IPS-NIHi7 (cell line): ENCODE measurements around the gene PSMD2.
"Not testable (repeated sequence)": the region's sequence is repeated elsewhere in the genome, so short reads cannot be mapped to it uniquely, and the experiment has no call there.

Experiments
- DNase-seq: peaks from one replicate; pipeline ENCODE4 v3.0.0; 2012; ENCODE audit warnings: mixed read lengths; ENCODE audit errors: extremely low spot score

The PSMD2 gene

GRCh38 chr3:184298759-184299487 is at the start of gene PSMD2:
PSMD2 (plus strand) TSS chr3:184299241; CDS start chr3:184299267, 26 bp downstream.
- peak; percentile 99 for DNase-seq

DNA sequence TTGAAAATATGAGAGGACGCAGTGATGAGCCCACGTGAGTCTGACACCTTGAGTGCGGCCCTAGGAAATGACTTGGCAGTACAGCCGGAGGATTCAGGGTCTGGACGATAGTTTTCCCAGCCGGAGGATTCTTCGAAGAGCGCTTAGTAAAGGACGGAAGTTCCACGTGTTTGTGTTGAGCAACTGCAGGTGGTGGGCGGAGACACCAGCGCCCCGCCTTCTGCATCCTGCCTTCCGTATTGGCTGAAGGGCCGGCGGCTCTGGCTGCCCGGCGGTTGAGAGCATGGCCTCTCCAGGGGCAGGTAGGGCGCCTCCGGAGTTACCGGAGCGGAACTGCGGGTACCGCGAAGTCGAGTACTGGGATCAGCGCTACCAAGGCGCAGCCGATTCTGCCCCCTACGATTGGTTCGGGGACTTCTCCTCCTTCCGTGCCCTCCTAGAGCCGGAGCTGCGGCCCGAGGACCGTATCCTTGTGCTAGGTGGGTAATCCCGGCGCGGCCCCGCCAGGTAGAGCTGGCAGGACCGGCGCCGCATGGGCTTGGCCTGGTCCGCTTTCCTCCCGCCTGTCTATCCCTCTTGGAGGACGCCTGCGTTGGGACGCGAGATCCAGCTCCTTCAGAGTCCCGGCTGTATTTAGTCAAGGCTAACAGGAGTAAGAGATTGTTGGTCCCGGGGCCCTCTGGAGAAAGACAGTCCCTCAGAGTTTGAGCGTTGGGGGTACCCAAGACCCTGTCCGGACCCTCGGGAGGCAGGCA is 49.5 kb upstream of the PSMD2 start, which contains the start of gene EEF1AKMT4:
EEF1AKMT4 (plus strand) TSS at position 261 of the 755 bp plus-strand sequence; CDS start at position 284, 23 bp downstream.
- peak; percentile 97 for DNase-seq

DNA sequence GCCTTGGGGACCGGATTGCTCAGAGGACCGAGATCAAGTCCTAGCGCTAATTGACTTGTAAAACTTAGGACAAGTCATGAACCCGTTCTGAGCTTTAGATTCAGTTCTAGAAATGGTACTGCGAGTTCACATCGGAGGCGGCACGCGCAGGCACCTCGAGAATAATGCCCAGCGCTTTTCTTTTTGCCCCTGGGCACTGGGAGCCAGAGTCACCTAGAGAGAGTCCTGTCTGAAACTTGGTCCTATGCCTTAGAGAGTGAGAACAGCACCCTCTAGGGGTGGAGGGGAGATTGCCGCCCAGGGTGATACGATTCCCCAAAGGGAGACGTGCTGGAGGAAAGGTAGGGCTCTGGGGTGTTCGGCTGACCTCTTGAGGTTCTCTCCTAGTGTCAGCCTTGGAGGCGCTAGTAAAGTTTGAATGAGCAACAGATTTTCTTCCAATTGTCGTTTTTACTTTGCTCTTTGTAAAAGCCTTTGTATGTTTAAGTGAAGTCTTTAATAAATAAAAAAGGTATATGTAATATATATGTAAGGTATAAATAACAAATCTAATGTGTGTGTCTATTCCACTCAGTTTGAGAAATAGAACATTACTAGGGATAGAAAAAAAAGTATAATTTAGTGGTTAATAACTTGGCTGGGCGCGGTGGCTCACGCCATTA is 48.7 kb upstream of the PSMD2 start:
- DNase-seq = peak; percentile 88

DNA sequence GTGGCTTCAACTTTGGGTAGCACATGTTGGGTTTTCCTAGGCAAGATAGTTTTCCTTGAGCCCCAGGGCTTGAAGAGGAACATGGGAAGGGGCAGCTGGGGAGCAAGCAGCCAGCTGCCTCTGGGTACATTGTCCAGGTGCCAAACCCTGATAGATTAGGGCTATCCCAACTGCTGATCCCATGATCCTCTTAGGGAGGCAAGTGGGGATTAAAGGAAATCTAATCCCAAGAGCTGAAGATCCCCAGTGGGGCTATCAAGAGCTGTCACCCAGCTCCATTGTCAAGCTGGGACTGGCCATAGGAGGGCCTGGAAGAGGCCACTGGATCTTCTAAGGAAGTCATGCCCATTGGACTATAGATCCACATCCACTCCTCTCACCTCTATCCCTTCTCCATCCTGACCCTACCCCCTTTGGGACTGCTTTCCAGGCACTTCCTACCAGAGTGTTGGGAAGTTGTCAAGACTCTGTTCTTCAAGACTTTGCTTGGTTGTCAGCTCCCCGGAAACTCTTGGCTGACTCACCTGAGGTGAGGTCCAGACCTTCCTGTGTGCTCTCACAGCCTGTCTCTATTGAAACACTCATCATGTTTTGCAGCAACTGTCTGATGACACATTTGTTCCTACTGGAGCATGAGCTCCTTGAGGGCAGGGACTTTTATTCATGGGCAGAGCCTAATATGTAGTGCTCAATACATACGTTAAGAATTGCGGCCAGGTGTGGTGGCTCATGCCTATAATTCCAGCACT is 43.6 kb upstream of the PSMD2 start:
- DNase-seq = no peak

GRCh38 chr3:184257083-184257915 is 41.7 kb upstream of the PSMD2 start:
- DNase-seq = no peak

- no peak for DNase-seq
Observed at GRCh38 chr3:184258926-184259325, 40.1 kb upstream of the PSMD2 start.

- no peak for DNase-seq
Observed at GRCh38 chr3:184259396-184259877, 39.6 kb upstream of the PSMD2 start.

DNA sequence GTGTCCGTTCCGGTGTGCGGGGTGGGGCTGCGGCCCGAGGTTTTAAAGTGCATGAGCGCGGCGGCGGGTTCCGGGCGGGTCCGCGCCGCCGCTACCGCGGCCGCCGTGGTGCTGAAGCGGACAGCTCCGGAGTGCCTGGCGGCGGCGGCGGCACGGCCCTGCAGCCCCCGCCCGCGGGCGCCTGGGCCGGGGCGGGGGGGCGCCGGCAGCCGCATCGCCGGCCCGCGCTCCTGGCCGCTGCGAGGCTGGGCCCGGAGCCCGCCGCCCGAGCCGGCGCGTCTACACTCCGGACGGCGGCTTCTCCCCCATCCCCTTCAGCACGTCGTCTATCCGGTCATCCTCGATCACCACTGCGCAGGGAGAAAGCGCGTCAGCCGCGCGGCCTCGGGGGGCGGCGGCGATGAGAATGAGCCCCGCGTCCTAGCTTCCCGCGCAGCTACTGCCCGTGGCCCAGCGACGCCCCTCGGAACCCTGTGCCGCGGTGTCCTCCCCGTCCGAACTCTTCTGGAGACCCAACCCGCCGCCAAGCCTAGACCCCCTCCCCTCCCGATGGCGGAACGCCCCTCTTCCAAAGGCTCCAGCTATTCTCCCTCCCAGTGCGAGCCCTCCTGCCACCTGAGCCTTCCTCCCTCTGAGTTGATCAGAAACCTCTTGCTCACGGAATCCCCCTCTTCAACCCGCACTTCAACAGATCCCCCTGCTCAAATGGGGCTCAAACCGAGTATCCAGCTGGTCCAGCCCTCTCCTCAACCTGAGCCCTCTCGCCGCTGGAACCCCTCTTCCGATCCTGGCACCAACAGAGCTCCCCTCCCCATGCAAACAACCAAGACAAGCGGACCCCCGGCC is 38.9 kb upstream of the PSMD2 start:
- peak; percentile 77 for DNase-seq

DNA sequence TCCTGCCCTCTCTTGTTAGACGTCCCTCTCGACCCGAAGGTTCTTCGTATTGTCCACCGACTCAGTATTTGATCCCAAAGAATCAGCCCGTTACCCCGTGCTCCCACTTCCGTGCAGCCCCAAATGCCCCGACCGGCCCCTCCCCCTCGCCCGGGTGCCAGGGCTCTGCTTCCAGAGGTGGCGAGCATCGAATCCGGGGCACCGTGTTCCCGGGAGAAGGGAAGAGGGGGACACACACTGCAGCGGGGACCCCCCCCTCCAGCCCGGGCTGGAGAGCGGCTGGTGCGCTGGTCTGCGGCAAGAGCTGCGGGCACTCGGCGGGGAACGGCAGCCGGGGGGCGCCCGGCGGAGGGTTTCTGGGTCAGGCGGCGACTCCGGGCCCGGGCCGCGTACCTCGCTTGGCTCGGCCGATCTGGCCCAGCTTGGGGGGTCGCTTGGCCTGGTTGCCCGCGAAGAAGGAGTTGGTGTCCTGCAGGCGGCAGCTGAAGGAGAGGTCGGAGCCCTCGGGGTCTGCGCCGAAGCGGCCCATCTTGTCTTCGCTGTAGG is 38.2 kb upstream of the PSMD2 start:
- no peak for DNase-seq

- peak; percentile 84 for DNase-seq
Observed at GRCh38 chr3:184261270-184261853, 37.7 kb upstream of the PSMD2 start, which contains the start of gene CAMK2N2. CAMK2N2 (minus strand) TSS chr3:184261553; CDS start chr3:184261285, 268 bp downstream.

GRCh38 chr3:184261854-184262763 is 36.9 kb upstream of the PSMD2 start:
- DNase-seq = peak; percentile 48

DNA sequence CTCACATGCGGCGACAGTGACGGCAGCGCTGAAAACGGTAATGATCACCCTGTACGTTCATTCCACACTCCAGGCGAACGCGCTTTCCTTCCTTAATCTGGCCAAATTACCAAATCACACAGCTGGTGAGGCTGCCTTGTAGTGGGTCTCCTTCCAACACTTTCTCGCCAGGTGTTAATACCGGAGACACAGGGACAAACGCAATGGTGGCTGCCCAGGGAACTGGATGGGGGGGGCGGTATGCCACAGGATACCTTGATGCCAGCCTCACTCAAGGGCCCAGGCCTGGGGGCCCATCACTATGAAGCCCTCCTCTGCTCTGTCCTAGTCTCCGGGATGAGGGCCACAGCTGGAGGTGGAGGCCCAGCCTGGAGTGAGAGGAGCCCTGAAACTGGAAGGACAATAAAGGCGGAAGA is 36.3 kb upstream of the PSMD2 start:
- DNase-seq = no peak

- DNase-seq = not testable (repeated sequence)
Observed at GRCh38 chr3:184267249-184267648, 31.8 kb upstream of the PSMD2 start.

- DNase-seq = no peak
Observed at GRCh38 chr3:184272269-184272668, 26.8 kb upstream of the PSMD2 start.

GRCh38 chr3:184275381-184275701 is 23.7 kb upstream of the PSMD2 start:
- DNase-seq = no peak

DNA sequence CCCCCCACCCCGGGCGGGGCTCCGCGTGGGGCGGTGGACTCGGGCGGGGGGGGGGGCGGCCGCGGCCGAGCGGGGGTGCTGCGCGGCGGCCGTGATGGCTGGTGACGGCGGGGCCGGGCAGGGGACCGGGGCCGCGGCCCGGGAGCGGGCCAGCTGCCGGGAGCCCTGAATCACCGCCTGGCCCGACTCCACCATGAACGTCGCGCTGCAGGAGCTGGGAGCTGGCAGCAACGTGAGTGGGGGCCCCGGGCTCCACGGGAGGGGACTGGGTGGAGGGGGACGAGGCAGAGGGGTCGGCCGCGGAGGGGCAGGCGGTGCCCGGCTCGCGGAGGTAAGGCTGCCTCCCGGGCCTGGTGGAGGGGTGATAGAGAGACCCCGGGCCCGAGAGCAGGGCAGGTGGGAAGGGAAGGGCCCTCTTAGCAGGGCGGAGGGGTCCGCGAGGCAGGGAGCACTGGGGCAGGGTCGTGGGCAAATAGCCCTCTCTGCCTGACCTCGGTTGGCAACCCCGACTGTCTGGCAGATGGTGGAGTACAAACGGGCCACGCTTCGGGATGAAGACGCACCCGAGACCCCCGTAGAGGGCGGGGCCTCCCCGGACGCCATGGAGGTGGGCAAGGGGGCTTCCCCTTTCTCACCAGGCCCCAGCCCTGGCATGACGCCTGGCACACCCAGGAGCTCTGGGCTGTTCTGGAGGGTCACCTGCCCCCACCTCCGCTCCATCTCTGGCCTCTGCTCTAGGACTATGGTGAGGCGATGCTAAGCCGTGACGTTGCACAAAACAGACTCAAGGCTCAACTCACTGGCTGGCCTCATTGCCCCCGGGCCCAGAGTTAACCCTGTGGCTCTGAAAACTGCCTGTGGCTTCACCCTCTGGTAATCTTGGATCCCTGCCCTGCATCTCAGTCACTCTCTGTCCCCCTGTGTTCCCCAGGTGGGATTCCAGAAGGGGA is 22.8 kb upstream of the PSMD2 start, which contains the start of gene ECE2:
ECE2 (plus strand) TSS at position 62 of the 950 bp plus-strand sequence; CDS start at position 194, 132 bp downstream.
- DNase-seq = no peak

DNA sequence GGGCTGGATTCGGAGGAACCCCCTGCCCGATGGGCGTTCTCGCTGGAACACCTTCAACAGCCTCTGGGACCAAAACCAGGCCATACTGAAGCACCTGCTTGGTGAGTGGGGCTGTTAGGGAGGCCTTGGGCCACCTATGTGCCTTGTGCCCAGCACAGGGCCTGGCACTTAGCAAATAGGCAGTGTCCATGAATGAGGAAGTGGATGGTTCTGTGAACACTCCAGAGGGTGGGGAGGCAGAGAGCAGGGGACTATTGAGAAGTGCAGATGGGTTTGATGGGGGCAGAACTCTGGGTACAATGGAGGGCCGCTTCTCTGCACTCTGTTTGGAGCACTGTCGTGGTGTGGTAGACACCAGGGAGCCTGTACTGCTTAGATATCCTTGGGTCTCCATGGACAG is 21.7 kb upstream of the PSMD2 start:
- no peak for DNase-seq
